ENCODE measurements around the gene HSPBP1. TPM values are rescaled to one million over a fixed set of nuclear protein-coding genes. Genes with fewer than 3 reads are reported as not detected.

HSPBP1 gene
- total RNA-seq, 2 donors from 2014 or later: 26.8 to 26.9 TPM

- H3K9me3 ChIP-seq: no peaks in the 10 kb centered on the region
- DNase-seq (ENCODE audit: low spot score) (no peak), ATAC-seq (ENCODE audit: insufficient number of reproducible peaks, low FRiP score, low read depth) (no peak)
- H3K36me3 ChIP-seq: peaks cover 20% of the 10 kb centered on the region
- TF ChIP-seq CTCF (IDR thresholded peaks at IDR 0.05): no peak
- H3K27me3 ChIP-seq (replicated peaks; ENCODE audit: insufficient read depth): no peaks in the 10 kb centered on the region
- no peak overlapping the region for H3K27ac ChIP-seq
- peaks cover 9 to 20% of the 10 kb centered on the region in 2 donors for H3K4me1 ChIP-seq (ENCODE audit: control insufficient read depth in 1 of 2, low read depth in 2 of 2)
- no peak overlapping the region for H3K4me3 ChIP-seq
Observed at GRCh38 chr19:55249841-55250240, 30.1 kb downstream of the HSPBP1 start.

GRCh38 chr19:55248704-55249103 lies 31.2 kb downstream of the HSPBP1 start:
- peaks cover 5 to 12% of the 10 kb centered on the region in 2 donors for H3K4me1 ChIP-seq (ENCODE audit: control insufficient read depth in 1 of 2, low read depth in 2 of 2)
- no peak overlapping the region for H3K4me3 ChIP-seq
- H3K27ac ChIP-seq: no peak overlapping the region
- H3K36me3 ChIP-seq: peaks cover 32% of the 10 kb centered on the region
- no peaks in the 10 kb centered on the region for H3K27me3 ChIP-seq (replicated peaks; ENCODE audit: insufficient read depth)
- DNase-seq (ENCODE audit: low spot score) (no peak), ATAC-seq (ENCODE audit: insufficient number of reproducible peaks, low FRiP score, low read depth) (no peak)
- H3K9me3 ChIP-seq: no peaks in the 10 kb centered on the region
- no peak for TF ChIP-seq CTCF (IDR thresholded peaks at IDR 0.05)

- ATAC-seq (ENCODE audit: insufficient number of reproducible peaks, low FRiP score, low read depth): no peak
- no peak for TF ChIP-seq CTCF (IDR thresholded peaks at IDR 0.05)
- no peak overlapping the region for H3K27ac ChIP-seq
- H3K4me1 ChIP-seq (ENCODE audit: control insufficient read depth in 1 of 2, low read depth in 2 of 2): peaks cover under 1 to 7% of the 10 kb centered on the region in 2 donors
- DNase-seq (ENCODE audit: low spot score): no peak
- H3K4me3 ChIP-seq: no peak overlapping the region
- H3K27me3 ChIP-seq (replicated peaks; ENCODE audit: insufficient read depth): no peaks in the 10 kb centered on the region
- H3K36me3 ChIP-seq: peaks cover 30% of the 10 kb centered on the region
- H3K9me3 ChIP-seq: no peaks in the 10 kb centered on the region
Observed at GRCh38 chr19:55248166-55248675, 31.7 kb downstream of the HSPBP1 start.

- H3K36me3 ChIP-seq: peaks cover 33% of the 10 kb centered on the region
- no peak for DNase-seq (ENCODE audit: low spot score)
- no peak for ATAC-seq (ENCODE audit: insufficient number of reproducible peaks, low FRiP score, low read depth)
- H3K27ac ChIP-seq: no peak overlapping the region
- no peak overlapping the region for H3K4me3 ChIP-seq
- no peaks in the 10 kb centered on the region for H3K9me3 ChIP-seq
- no peaks in the 10 kb centered on the region for H3K27me3 ChIP-seq (replicated peaks; ENCODE audit: insufficient read depth)
- H3K4me1 ChIP-seq (ENCODE audit: control insufficient read depth in 1 of 2, low read depth in 2 of 2): peaks cover 0 to 1% of the 10 kb centered on the region in 2 donors
- no peak for TF ChIP-seq CTCF (IDR thresholded peaks at IDR 0.05)
Observed at GRCh38 chr19:55247621-55248099, 32.2 kb downstream of the HSPBP1 start.

- no peak overlapping the region for H3K27ac ChIP-seq
- H3K9me3 ChIP-seq: no peaks in the 10 kb centered on the region
- no peak overlapping the region for H3K4me3 ChIP-seq
- peaks cover 42% of the 10 kb centered on the region for H3K36me3 ChIP-seq
- DNase-seq (ENCODE audit: low spot score) (no peak), ATAC-seq (ENCODE audit: insufficient number of reproducible peaks, low FRiP score, low read depth) (no peak)
- no peaks in the 10 kb centered on the region for H3K4me1 ChIP-seq (ENCODE audit: control insufficient read depth in 1 of 2, low read depth in 2 of 2)
- TF ChIP-seq CTCF (IDR thresholded peaks at IDR 0.05): no peak
- no peaks in the 10 kb centered on the region for H3K27me3 ChIP-seq (replicated peaks; ENCODE audit: insufficient read depth)
Observed at GRCh38 chr19:55246462-55247451, 33.2 kb downstream of the HSPBP1 start.
